H54 (cell line): ENCODE results near the gene MAGI1.

ENCODE experiments used
- DNase-seq: peaks from one replicate; pipeline ENCODE4 v3.0.0; 2011; ENCODE audit warnings: low spot score, mixed read lengths; ENCODE audit not compliant: insufficient read length
- FAIRE-seq: peaks from 3 replicates; lab custom pipeline; 2011; peaks lifted over from hg19 to GRCh38; lab: Jason Lieb, UNC
- POLR2A ChIP-seq: IDR thresholded peaks from 2 replicates; pipeline ENCODE4 v1.6.1; 2011; ENCODE audit warnings: low read depth, mild to moderate bottlenecking, low read length

MAGI1 gene

DNA sequence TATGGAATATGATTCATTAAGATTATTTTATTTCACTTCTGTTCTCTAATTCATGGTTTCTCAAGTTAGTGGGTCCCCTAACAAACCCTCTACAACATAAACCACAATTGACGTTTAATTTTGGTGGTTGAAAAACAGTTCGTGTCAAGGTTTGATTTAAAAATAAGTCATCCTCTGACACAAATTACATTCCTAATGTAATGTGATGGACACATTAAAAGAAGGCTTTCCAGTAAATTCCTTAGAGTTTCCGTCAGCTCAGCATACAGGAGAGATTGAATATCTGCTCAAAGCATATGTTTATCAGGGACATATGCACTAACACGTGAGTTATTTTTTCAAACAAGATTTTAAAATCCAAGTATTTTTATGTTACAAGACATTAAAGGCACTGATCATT is 724.4 kb downstream of the MAGI1 start:
- no peak for TF ChIP-seq POLR2A
- DNase-seq = no peak
- FAIRE-seq = no peak

DNA sequence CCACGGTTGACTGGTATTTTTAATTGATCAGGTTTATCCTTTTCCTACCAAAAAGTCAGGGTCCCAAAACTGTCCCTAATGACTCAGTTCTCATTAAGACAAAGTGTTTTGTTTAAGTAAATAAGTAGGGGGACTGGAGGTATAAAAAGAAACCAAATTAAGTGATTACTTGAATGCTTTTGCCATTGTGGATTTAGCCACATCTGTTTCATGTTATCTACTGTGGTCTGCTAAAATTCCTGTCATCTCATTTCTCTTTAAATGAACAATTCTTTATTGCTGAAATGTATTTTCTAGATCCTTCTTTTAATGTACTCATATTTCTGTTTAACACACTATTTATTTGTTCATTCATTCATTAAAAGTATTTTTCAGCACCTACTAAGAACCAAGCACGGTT is 725.1 kb downstream of the MAGI1 start:
- TF ChIP-seq POLR2A = no peak
- FAIRE-seq = no peak
- no peak for DNase-seq

- FAIRE-seq = no peak
- DNase-seq = no peak
- TF ChIP-seq POLR2A = no peak
Observed at GRCh38 chr3:65305836-65306235, 732.9 kb downstream of the MAGI1 start.
